ENCODE results near the gene SPANXB1.
"Not testable (repeated sequence)": the region's sequence is repeated elsewhere in the genome, so short reads cannot be mapped to it uniquely, and the experiment has no call there.

SPANXB1 gene, protein sequence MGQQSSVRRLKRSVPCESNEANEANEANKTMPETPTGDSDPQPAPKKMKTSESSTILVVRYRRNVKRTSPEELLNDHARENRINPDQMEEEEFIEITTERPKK

DNA sequence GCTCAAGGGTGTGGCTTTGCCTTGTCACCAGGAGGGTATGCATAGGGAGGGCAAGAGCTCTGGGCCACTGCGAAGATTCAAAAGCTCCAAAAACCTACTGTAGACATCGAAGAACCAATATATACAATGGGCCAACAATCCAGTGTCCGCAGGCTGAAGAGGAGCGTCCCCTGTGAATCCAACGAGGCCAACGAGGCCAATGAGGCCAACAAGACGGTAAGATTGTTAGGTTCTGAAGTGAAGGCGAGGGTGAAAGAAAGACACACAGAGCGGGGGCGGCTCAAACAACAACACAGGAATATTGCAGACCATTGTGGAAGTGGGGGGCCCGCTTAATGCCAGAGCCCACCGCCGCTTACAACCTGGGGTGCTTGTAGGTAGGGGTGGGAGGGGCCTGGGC lies at the start of gene SPANXB1:
SPANXB1 (plus strand) TSS at position 27 of the 400 bp plus-strand sequence; CDS start at position 127, 100 bp downstream.
- not testable (repeated sequence) for DNase-seq (ENCODE audit: low read depth)

DNA sequence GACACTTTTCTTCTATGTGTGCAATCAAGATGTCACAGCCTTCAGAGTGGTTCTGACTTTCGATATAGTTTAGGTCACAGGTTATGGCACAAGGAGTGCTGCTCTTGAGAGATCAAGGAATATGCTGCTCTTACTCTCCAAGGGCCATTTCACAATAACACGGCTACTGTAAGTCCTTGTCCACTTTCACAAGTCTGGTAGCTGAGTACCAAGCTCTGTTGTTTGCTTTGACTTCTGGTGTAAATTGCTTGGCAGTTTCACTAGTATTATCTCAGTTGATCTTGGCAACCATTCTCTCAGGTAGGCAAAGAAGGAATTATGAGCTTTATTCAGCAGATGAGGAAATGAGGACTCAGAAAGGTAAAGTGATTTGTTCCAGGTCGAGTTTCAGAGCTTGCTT lies 35.4 kb upstream of the SPANXB1 start:
- DNase-seq (ENCODE audit: low read depth), result no peak

DNA sequence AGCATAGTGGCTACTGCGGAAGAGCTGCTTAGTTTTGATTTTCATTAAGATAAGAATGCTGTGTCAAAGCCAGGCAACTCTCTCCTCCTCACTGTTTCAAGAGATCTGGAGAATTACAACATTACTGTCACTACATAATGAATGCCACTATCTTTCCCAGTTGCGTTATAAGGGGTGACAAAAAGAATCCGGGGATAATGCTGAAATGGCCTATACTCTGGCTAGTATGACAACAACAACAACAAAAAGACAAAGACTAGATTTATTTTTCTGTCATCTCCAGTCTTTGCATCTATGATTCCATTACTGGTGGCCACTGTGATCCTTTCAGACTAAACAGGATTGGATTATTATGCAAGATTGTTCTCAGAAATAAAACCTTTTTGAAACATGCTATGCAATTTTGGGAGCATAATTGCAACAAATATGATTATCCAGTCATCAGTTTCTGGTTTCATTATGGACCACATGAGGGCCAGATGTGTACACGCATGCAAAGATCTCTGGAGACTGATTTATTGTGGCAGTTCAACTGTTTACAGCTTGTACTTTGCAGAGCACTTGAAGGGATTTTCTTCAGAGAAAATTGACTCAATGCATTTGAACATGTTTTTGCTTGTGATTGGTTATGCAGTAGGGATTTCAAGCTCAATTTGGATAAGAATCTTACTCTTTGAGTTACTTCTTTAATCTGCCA lies 31.1 kb upstream of the SPANXB1 start:
- DNase-seq (ENCODE audit: low read depth), result no peak

DNA sequence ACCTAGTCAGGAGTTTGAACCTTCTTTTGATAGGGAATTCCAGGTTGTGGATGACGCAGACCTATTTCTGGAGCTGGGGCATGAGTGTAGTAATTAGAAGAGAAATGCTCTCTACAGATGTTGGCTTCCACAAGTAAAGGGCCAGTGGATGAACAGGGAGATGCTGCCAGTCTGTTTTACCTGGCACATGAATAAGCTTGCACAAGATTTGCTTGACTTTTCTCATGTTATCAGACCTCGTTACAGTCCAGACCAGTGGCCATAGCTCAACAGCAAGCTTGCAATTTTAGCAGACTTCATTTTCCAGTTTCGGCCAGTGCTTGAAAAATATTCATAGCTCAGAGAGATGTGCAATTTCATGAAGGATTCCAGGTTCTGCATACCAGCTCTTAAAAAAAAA lies 26.9 kb upstream of the SPANXB1 start:
- no peak for DNase-seq (ENCODE audit: low read depth)

DNA sequence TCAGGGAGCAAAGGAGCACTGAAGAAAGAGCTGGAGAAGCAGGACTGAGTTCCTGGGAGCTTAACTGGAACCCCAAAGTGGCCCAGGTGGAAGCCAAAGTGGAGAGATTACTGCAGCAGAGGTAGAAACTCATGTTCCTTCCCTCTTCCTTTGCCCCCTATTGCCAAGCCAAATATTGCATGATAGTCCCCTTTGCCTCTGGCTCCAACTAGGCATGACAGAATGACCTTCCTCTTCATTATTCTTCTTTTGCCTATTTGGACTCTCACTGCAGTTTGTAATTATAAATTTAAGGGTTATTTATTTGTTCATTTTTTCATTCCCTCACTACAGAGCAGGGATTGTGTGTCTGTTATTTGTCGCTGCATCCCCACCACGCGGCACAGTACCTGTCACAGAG lies 22.1 kb upstream of the SPANXB1 start:
- DNase-seq (ENCODE audit: low read depth), result no peak

DNA sequence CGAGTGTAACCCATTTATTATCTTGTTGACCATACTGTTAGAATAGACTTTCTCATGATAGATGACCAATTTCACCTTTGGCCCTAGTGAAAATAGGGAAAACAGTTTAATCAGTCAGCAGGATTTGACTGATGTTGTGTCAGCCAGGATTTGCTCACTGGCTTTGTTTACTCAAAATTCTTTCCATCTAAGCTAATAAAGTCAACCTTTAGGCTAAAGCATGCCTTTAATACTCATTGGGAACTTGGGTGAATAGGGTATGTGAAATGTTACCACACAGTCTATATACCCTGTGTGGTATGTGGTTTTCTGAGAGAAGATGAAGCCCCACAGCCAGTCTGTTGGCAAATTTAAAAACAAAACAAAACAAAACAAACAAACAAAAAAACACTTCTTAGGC lies 18.7 kb upstream of the SPANXB1 start:
- DNase-seq (ENCODE audit: low read depth), result no peak

DNA sequence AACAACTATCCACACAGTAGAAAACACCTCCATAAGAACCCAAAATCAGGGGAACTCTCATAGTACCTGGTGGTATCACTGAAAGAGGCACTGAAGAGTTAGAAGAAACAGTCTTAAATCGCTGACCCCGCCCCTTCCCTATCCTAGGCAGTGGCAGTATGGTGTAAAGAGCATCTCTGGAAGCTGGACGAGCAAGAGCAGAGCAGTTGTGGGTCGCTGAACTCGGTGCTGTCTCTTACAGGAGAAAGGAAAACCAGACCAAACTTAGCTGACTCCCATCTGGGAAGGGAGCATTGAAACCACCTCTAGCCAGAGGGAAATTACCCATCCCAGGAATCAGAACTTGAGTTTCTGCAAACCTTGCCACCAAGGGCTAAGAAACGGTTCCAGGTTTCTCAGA lies 2.8 kb downstream of the SPANXB1 start:
- DNase-seq (ENCODE audit: low read depth), result not testable (repeated sequence)

DNA sequence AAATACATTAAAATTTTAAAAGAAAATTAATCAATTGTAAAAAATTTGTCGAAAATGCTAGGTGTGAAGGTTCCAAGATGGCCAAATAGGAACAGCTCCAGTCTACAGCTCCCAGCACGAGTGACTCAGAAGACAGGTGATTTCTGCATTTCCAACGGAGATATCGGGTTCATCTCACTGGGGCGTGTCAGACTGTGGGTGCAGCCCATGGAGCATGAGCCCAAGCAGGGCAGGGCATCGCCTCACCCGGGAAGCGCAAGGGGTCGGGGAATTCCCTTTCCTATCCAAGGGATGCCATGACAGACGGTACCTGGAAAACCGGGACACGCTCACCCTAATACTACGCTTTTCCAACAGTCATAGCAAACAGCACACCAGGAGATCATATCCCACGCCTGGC lies 41.9 kb downstream of the SPANXB1 start:
- DNase-seq (ENCODE audit: low read depth), result not testable (repeated sequence)

DNA sequence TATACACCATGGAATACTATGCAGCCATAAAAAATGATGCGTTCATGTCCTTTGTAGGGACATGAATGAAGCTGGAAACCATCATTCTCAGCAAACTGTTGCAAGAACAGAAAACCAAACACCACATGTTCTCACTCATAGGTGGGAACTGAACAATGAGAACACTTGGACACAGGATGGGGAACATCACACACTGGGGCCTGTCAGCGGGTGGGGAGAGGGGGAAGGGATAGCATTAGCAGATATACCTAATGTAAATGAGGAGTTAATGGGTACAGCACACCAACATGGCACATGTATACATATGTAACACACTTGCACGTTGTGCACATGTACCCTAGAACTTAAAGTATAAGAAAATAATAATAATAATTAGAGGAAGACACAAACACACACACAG lies 47.5 kb downstream of the SPANXB1 start:
- DNase-seq (ENCODE audit: low read depth), result not testable (repeated sequence)

DNA sequence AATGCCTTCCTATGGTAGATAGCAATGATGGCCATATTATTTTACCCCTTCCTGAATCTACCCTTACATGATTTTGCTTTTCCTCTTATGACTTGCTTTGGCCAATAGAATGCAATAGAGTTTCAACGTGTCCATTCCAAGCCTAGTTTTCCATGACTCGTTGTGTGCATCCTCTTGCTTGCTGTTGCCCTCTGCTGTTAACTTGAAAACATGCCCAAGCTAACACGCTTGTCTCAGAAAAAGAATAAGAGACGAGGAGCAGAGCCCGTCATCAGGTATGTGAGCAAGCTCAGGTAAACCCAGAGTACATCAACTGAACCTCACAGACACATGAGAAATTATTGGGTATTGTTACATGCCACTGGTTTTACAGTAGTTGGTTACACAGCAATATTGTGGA lies 49.7 kb downstream of the SPANXB1 start:
- peak; percentile 0 for DNase-seq (ENCODE audit: low read depth)

All from iris pigment epithelial cell (primary cell).